Activated CD4-positive, alpha-beta T cell treated with anti-CD3 and anti-CD28 coated beads for 36 hours (primary cell): ENCODE data around the gene EPB41. TPM values are rescaled to one million over a fixed set of nuclear protein-coding genes. Genes with fewer than 3 reads are reported as not detected.

ENCODE experiments used
- ATAC-seq: fragments of 200-7000 bp; cut with Tn5 transposase; one replicate; pipeline ENCODE4 v1.10.0; 2021; ENCODE audit warnings: mild to moderate bottlenecking, moderate library complexity
- CTCF ChIA-PET: fragments of 350-600 bp; sonication (Branson Sonifier 250); formaldehyde crosslinking; loops from one replicate; lab custom pipeline; 2021; ENCODE audit warnings: antibody characterized with exemption; lab: Charles Lee
- POLR2A ChIA-PET: fragments of 350-600 bp; sonication (Branson Sonifier 250); formaldehyde crosslinking; loops from one replicate; lab custom pipeline; 2021; ENCODE audit warnings: antibody characterized with exemption, inconsistent platforms; lab: Charles Lee
- DNase-seq: peaks from one replicate; pipeline ENCODE4 v3.0.0-alpha.2; 2020
- H3K27ac Mint-ChIP-seq: one replicate; pipeline ENCODE4 v1.8.0; 2021; ENCODE audit warnings: mixed read lengths
- H3K27me3 Mint-ChIP-seq: one replicate; pipeline ENCODE4 v1.8.0; 2021; ENCODE audit warnings: mixed read lengths
- H3K36me3 Mint-ChIP-seq: one replicate; pipeline ENCODE4 v1.8.0; 2021; ENCODE audit warnings: low read depth, mixed read lengths
- H3K4me1 Mint-ChIP-seq: one replicate; pipeline ENCODE4 v1.8.0; 2021; ENCODE audit warnings: mixed read lengths
- H3K4me3 Mint-ChIP-seq: one replicate; pipeline ENCODE4 v1.8.0; 2021; ENCODE audit warnings: mild to moderate bottlenecking, moderate library complexity, mixed read lengths
- H3K9me3 Mint-ChIP-seq: one replicate; pipeline ENCODE4 v1.8.0; 2021; ENCODE audit warnings: low read depth, mixed read lengths
- intact Hi-C, 2 experiments: fragments of 100-400 bp; cut with DNase I in 1 of 2; cut with micrococcal nuclease in 1 of 2; formaldehyde crosslinking; loops; one replicate each; pipeline versions ENCODE4 v1.14.2 to v1.15.1; 2022 to 2024; cut with DNase I, micrococcal nuclease
- total RNA-seq, 2 experiments: library from RNA; stranded (reverse); gene quantifications; one replicate each; pipeline ENCODE4 v1.2.3, GENCODE V29; 2021

EPB41 gene
- total RNA-seq, 2 experiments from 2014 or later, result 75.5 to 130 TPM

DNA sequence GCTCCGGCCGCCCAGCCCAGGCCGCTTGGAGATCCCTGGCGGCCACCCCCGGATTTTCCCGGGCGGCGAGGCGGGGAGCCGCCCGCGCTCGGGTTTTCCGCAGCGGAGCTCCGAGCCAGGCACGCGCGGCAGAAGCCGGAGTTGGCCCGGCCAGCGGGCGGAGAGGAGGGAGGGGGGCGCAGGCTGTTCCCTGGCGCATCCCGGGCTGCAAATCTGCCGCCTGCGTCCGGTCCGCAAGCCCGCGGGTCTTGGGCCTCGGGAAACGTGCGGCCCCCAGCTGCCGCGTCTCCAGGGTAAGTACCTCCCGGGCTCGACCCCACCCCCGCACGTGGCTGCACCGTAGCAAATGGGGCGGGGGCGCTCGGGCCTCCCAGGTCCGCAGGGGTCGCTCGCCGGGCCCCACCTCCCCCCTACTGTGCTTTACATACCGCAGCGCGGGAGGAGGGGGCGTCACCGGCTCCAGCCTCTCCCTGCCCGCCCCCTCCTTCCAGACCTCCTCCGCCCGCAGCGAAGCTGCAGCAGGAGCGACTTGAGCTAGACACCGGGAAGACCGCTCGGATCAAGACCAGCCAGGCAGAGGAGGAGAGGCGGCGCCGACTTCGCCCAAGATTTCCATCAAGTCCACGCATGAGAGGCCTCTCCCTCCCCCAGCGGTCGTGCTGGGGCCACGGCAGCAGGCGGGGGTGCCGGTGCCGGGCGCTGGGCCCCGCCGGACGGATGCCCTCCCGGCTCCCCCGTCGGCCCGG is 207.7 kb downstream of the EPB41 start:
- peaks cover 12% of the 10 kb centered on the region for H3K27me3 Mint-ChIP-seq
- H3K4me1 Mint-ChIP-seq, result peaks cover 2% of the 10 kb centered on the region
- DNase-seq (peak; percentile 36), ATAC-seq (no peak)
- no peak overlapping the region for H3K27ac Mint-ChIP-seq
- POLR2A ChIA-PET, result interaction anchor here (0.9 to 1.1 kb wide), 2 partner anchors 60 to 541 kb away, joined by 3 to 4 read pairs; partner anchors contain the start of gene SRSF4
- intact Hi-C loops, result loop anchor here (1.0 to 5.0 kb wide), 7 partner anchors 60 to 240 kb away; partner anchors contain the start of genes EPB41 (in 1 of the 2) and SRSF4 (in 1 of the 2)
- peaks cover 11% of the 10 kb centered on the region for H3K36me3 Mint-ChIP-seq
- peak overlapping the region; percentile 67 for H3K4me3 Mint-ChIP-seq
- CTCF ChIA-PET, result interaction anchor here (0.6 to 4.6 kb wide), 12 partner anchors 10 to 839 kb away, joined by 3 to 22 read pairs (median 4); partner anchors contain the start of gene SRSF4
- no peaks in the 10 kb centered on the region for H3K9me3 Mint-ChIP-seq

DNA sequence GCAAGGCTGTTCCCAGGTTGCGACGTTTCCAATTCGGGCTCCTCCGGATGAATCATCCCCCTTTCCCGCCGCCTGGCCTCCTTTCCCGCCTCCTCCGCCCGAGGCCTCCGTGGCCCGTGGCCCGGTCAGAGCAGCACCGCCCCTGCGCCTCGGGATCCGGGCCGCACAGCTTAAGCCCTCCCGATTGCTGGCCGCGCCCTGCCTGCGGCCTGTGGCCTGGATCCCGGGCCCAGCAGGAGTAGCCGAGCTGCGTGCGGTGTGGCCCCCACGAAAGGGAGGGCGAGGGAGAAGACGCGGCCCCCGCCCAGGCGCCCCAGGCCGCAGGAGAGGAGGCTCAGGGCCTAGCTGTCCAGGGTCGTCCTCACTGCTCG is 208.3 kb downstream of the EPB41 start:
- peaks cover 12% of the 10 kb centered on the region for H3K27me3 Mint-ChIP-seq
- no peaks in the 10 kb centered on the region for H3K9me3 Mint-ChIP-seq
- H3K4me1 Mint-ChIP-seq, result peaks cover 2% of the 10 kb centered on the region
- CTCF ChIA-PET, result interaction anchor here (0.6 to 4.6 kb wide), 6 partner anchors 59 to 839 kb away, joined by 3 to 22 read pairs (median 4); no protein-coding TSS in a partner anchor
- H3K36me3 Mint-ChIP-seq, result peaks cover 6% of the 10 kb centered on the region
- H3K27ac Mint-ChIP-seq, result no peak overlapping the region
- ATAC-seq (no peak), DNase-seq (peak; percentile 28)
- intact Hi-C loops, result loop anchor here (5.0 kb wide), 4 partner anchors 60 to 235 kb away; partner anchors contain the start of gene SRSF4 (in 1 of the 2)
- POLR2A ChIA-PET, result interaction anchor here (0.9 to 2.0 kb wide), 3 partner anchors 59 to 542 kb away, joined by 3 to 5 read pairs (median 4); partner anchors contain the start of genes RNU11 and SRSF4
- peak overlapping the region; percentile 67 for H3K4me3 Mint-ChIP-seq

- Mint-ChIP-seq H3K4me3 (peak overlapping the region; percentile 67), H3K4me1 (peaks cover 2% of the 10 kb centered on the region), H3K27me3 (peaks cover 12% of the 10 kb centered on the region), H3K27ac (no peak overlapping the region), H3K9me3 (no peaks in the 10 kb centered on the region), H3K36me3 (peaks cover 5% of the 10 kb centered on the region)
- peak; percentile 55 for DNase-seq
- ChIA-PET CTCF (interaction anchor here (1.0 to 4.6 kb wide), 4 partner anchors 10 to 241 kb away, joined by 3 to 22 read pairs (median 4); no protein-coding TSS in a partner anchor), POLR2A (interaction anchor here (0.9 to 2.0 kb wide), 2 partner anchors 59 to 475 kb away, joined by 4 to 5 read pairs; partner anchors contain the start of genes RNU11 and SRSF4)
- intact Hi-C loops, result loop anchor here (5.0 kb wide), 4 partner anchors 59 to 236 kb away; partner anchors contain the start of gene SRSF4 (in 1 of the 2)
- no peak for ATAC-seq
These were observed 208.9 kb downstream of the EPB41 start for GRCh38 chr1:29123053-29123886.

DNA sequence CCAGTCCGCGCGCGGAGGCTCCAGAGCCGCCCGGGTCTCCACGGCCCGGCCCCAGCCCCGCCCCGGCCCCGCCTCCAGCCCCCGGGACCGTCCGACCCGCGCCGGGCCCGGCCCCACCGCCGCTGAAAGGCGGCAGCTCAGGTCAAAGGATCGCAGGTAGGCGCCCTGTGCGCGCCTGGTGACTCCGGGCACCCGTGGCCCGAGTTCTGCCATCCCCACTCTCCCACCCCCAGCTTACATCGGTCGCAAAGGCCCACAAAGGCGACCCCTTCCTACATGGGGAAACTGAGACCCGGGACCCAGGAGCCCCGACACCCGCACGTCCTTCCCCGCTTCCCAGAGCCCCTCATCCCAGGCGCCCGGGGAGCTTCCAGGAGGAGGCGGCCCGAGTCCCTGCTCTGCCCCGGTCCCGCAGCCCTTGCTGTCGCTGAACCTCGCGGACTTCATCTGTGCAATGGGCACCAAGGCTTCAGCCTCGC is 209.6 kb downstream of the EPB41 start, which contains the start of gene TMEM200B:
TSS of gene TMEM200B (minus strand) at position 17 of the 479 bp plus-strand sequence. CDS start 2,075 bp downstream, outside the sequence.
- ChIA-PET POLR2A (interaction anchor here (1.0 to 2.0 kb wide), 2 partner anchors 239 to 475 kb away, joined by 4 to 5 read pairs; partner anchors contain the start of gene RNU11), CTCF (interaction anchor here (0.9 to 4.6 kb wide), 7 partner anchors 10 to 1594 kb away, joined by 3 to 22 read pairs (median 3); no protein-coding TSS in a partner anchor)
- Mint-ChIP-seq H3K9me3 (no peaks in the 10 kb centered on the region), H3K4me3 (peak within 1 kb of the TSS; percentile 67), H3K27me3 (peaks cover 12% of the 10 kb centered on the region), H3K27ac (no peak within 1 kb of the TSS), H3K4me1 (peaks cover 2% of the 10 kb centered on the region), H3K36me3 (no peaks in the 10 kb centered on the region)
- intact Hi-C loops, result loop anchor here (1.0 to 5.0 kb wide), 6 partner anchors 58 to 237 kb away; partner anchors contain the start of gene SRSF4 (in 1 of the 2)
- peak; percentile 15 for ATAC-seq
- peak; percentile 29 for DNase-seq

DNA sequence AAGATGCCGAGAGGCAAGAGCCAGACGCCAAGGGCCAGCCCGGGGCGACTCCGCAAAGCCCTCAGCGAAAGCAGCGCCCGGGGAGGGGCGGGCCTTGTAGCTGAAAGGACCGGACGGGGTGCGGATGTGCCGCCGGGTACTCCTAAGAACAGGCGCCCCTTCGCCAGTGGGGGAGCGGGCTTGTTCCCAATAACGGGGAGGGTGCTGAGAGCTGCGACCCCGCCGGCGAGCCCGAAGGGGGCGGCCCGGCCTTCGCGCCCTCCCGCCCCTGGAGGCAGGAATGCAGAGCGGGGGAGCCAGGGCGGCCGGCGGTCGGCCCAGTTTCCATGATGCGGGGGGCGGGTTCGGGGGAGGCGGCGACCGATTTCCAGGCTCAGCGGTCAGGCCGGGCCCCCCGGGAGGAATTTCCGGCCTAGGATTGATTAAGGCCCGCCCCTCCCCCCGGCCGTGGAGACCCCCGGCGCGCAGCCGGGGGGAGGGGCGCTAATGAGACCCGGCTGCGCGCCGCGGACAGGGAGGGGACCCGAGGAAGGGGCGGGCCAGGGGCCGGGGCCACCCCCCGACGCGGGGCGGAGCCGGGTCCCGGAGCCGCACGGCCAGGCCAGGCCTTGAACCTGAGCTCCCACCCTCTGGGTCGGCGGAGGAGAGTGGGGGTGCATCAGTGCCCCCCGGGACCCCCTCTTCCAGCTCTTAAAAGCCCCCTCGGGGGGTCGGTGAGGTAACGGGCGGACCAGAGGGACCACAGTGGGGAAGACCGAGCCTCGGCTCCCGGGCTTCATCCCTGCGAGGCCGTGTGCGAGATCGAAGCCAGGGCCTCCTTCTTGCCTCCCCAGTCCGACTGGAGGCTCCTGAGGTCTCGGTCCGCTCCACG is 210.2 kb downstream of the EPB41 start:
- H3K4me3 Mint-ChIP-seq, result peak overlapping the region; percentile 65
- peaks cover 12% of the 10 kb centered on the region for H3K27me3 Mint-ChIP-seq
- CTCF ChIA-PET, result interaction anchor here (0.5 to 1.2 kb wide), 6 partner anchors 11 to 1594 kb away, joined by 3 to 5 read pairs (median 3); no protein-coding TSS in a partner anchor
- peak; percentile 62 for ATAC-seq
- no peak overlapping the region for H3K27ac Mint-ChIP-seq
- POLR2A ChIA-PET, result interaction anchor here (0.6 to 2.0 kb wide), 3 partner anchors 216 to 476 kb away, joined by 3 to 5 read pairs (median 4); partner anchors contain the start of gene RNU11
- no peaks in the 10 kb centered on the region for H3K36me3 Mint-ChIP-seq
- DNase-seq, result peak; percentile 79
- H3K9me3 Mint-ChIP-seq, result no peaks in the 10 kb centered on the region
- intact Hi-C loops, result loop anchor here (1.0 to 5.0 kb wide), 6 partner anchors 58 to 237 kb away; partner anchors contain the start of gene SRSF4 (in 1 of the 2)
- H3K4me1 Mint-ChIP-seq, result peaks cover 2% of the 10 kb centered on the region

- H3K36me3 Mint-ChIP-seq, result no peaks in the 10 kb centered on the region
- H3K4me3 Mint-ChIP-seq, result peak overlapping the region; percentile 55
- peaks cover 12% of the 10 kb centered on the region for H3K27me3 Mint-ChIP-seq
- no peaks in the 10 kb centered on the region for H3K9me3 Mint-ChIP-seq
- DNase-seq, result no peak
- H3K27ac Mint-ChIP-seq, result no peak overlapping the region
- intact Hi-C loops, result no loop called here
- peaks cover 2% of the 10 kb centered on the region for H3K4me1 Mint-ChIP-seq
- ChIA-PET POLR2A (no interaction called here), CTCF (interaction anchor here (0.5 kb wide), 1 partner anchor 351 kb away, joined by 3 read pairs; no protein-coding TSS in a partner anchor)
- no peak for ATAC-seq
These were observed 210.9 kb downstream of the EPB41 start for GRCh38 chr1:29125237-29125641.

DNA sequence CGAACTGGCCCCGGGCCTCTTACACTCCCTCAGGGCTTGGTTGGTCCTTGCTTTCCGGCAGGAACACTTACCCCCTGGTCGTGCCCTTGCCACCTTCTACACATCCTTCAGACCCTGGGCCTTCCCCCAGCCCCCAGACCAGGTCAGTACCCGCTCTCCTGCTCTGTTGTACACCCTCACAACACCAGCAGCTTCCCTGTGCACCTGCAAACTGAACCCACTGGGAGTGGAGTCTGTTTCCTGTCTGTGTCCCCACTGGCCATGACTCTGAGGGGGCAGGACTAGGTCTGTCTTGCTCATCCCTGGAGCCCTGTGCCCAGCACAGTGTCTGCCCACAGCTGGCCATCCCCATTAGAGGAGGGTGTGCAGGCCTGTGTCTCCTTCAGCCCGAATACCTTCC is 211.4 kb downstream of the EPB41 start:
- DNase-seq (no peak), ATAC-seq (no peak)
- peaks cover 12% of the 10 kb centered on the region for H3K27me3 Mint-ChIP-seq
- H3K4me3 Mint-ChIP-seq, result peak overlapping the region; percentile 55
- intact Hi-C loops, result no loop called here
- H3K27ac Mint-ChIP-seq, result peak overlapping the region; percentile 6
- peaks cover 2% of the 10 kb centered on the region for H3K4me1 Mint-ChIP-seq
- no peaks in the 10 kb centered on the region for H3K36me3 Mint-ChIP-seq
- no peaks in the 10 kb centered on the region for H3K9me3 Mint-ChIP-seq
- CTCF ChIA-PET, result interaction anchor here (0.5 kb wide), 1 partner anchor 245 kb away, joined by 6 read pairs; no protein-coding TSS in a partner anchor
- POLR2A ChIA-PET, result no interaction called here

DNA sequence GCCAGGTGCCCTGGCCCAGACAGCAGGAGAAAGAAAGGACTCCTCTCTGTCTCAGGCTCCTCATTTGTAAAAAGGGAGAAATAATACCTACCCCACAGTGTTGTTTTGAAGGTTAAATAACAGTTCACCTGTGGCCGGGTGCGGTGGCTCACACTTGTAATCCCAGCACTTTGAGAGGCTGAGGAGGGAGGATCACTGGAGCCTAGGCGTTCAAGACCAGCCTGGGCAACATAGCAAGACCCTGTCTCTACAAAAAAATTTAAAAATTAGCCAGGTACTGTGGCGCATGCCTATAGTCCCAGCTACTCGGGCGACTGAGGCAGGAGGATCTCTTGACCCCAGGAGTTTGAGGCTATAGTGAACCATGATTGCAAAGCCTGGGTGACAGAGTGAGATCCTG is 211.8 kb downstream of the EPB41 start:
- no peak overlapping the region for H3K4me3 Mint-ChIP-seq
- intact Hi-C loops, result no loop called here
- POLR2A ChIA-PET, result no interaction called here

DNA sequence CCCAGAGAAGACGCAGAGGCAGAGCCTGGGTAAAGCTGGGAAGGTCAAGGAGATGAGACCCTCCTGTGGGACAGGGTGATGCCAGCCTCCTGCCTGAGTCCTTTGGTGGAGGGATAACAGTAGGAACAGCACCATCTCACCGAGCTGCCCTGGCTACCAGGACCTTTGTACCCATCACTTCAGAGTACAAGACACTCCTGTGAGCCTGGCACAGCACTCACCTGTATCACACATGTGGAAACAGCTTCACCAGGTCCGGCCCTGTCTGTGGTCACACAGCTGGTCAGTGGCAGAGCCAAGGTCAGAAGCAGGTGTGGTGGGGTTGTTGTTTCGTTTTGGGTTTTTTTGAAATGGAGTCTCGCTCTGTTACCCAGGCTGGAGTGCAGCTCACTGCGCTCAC is 214.4 kb downstream of the EPB41 start:
- intact Hi-C loops, result no loop called here
- no peak for DNase-seq
- H3K4me3 Mint-ChIP-seq, result no peak overlapping the region
- no peaks in the 10 kb centered on the region for H3K4me1 Mint-ChIP-seq
- H3K36me3 Mint-ChIP-seq, result no peaks in the 10 kb centered on the region
- H3K9me3 Mint-ChIP-seq, result no peaks in the 10 kb centered on the region
- no peak overlapping the region for H3K27ac Mint-ChIP-seq
- peaks cover 10% of the 10 kb centered on the region for H3K27me3 Mint-ChIP-seq
- ChIA-PET POLR2A (no interaction called here), CTCF (interaction anchor here (0.9 to 1.4 kb wide), 2 partner anchors 53 to 393 kb away, joined by 3 read pairs; partner anchors contain the start of genes SRSF4 and YTHDF2)
- no peak for ATAC-seq

More for the DNA sequence above, 211.8 kb downstream of the EPB41 start:
- no peak for DNase-seq
- peaks cover 12% of the 10 kb centered on the region for H3K27me3 Mint-ChIP-seq
- H3K27ac Mint-ChIP-seq, result peak overlapping the region; percentile 6
- CTCF ChIA-PET, result interaction anchor here (0.5 to 0.6 kb wide), 2 partner anchors 8 to 246 kb away, joined by 4 to 6 read pairs; no protein-coding TSS in a partner anchor
- no peaks in the 10 kb centered on the region for H3K36me3 Mint-ChIP-seq
- no peaks in the 10 kb centered on the region for H3K9me3 Mint-ChIP-seq
- H3K4me1 Mint-ChIP-seq, result peaks cover 2% of the 10 kb centered on the region
- ATAC-seq, result no peak
